Measurements from ENCODE around the gene SNX9. TPM values are rescaled to one million over a fixed set of nuclear protein-coding genes. Genes with fewer than 3 reads are reported as not detected.

SNX9 gene
- total RNA-seq (2022; extraction: Qiagen RNA extraction; ENCODE audit: low read depth), result 27.2 to 31.3 TPM (median 29.2 TPM) in 5 replicates

GRCh38 chr6:157823001-157823527 lies at the start of gene SNX9:
TSS of gene SNX9 (plus strand) at chr6:157823246. CDS start at chr6:157823435, 189 bp downstream.

GRCh38 chr6:157981395-157982101 lies 158.5 kb downstream of the SNX9 start, which contains the start of gene SYNJ2:
TSS of gene SYNJ2 (plus strand) at chr6:157981863. CDS start at chr6:157981962, 99 bp downstream.

Other genes starting within 250 kb of the SNX9 start
- 55.2 to 69.2 TPM (median 66.1 TPM) in 5 replicates for gene SYNJ2, start 158.6 kb downstream of the SNX9 start, total RNA-seq (2022; extraction: Qiagen RNA extraction; ENCODE audit: low read depth)